ENCODE results near the gene WNT2.
"Not testable (repeated sequence)": the region's sequence is repeated elsewhere in the genome, so short reads cannot be mapped to it uniquely, and the experiment has no call there.

Gene WNT2

GRCh38 chr7:117248829-117249228 lies 74.0 kb downstream of the WNT2 start:
- TF ChIP-seq CTCF (IDR thresholded peaks at IDR 0.05; ENCODE audit: control insufficient read depth, insufficient read depth, low read depth, low read length, missing control alignments) = no peak
- DNase-seq (ENCODE audit: low read depth) = no peak
- no peak overlapping the region for H3K4me3 ChIP-seq (ENCODE audit: control insufficient read depth, low read depth, low read length)

- H3K4me3 ChIP-seq (ENCODE audit: control insufficient read depth, low read depth, low read length) = no peak overlapping the region
- no peak for DNase-seq (ENCODE audit: low read depth)
- TF ChIP-seq CTCF (IDR thresholded peaks at IDR 0.05; ENCODE audit: control insufficient read depth, insufficient read depth, low read depth, low read length, missing control alignments) = no peak
These were observed 75.0 kb downstream of the WNT2 start for GRCh38 chr7:117247809-117248208.

- DNase-seq (ENCODE audit: low read depth); H3K4me3 ChIP-seq (ENCODE audit: control insufficient read depth, low read depth, low read length): not testable (repeated sequence)
These were observed 77.2 kb downstream of the WNT2 start for GRCh38 chr7:117245703-117246102.

- DNase-seq (ENCODE audit: low read depth) = no peak
- H3K4me3 ChIP-seq (ENCODE audit: control insufficient read depth, low read depth, low read length) = no peak overlapping the region
- no peak for TF ChIP-seq CTCF (IDR thresholded peaks at IDR 0.05; ENCODE audit: control insufficient read depth, insufficient read depth, low read depth, low read length, missing control alignments)
These were observed 79.5 kb downstream of the WNT2 start for GRCh38 chr7:117243390-117243789.

- DNase-seq (ENCODE audit: low read depth) = no peak
- no peak overlapping the region for H3K4me3 ChIP-seq (ENCODE audit: control insufficient read depth, low read depth, low read length)
- no peak for TF ChIP-seq CTCF (IDR thresholded peaks at IDR 0.05; ENCODE audit: control insufficient read depth, insufficient read depth, low read depth, low read length, missing control alignments)
These were observed 81.8 kb downstream of the WNT2 start for GRCh38 chr7:117241088-117241487.

GRCh38 chr7:117238937-117239336 lies 83.9 kb downstream of the WNT2 start:
- no peak overlapping the region for H3K4me3 ChIP-seq (ENCODE audit: control insufficient read depth, low read depth, low read length)
- no peak for TF ChIP-seq CTCF (IDR thresholded peaks at IDR 0.05; ENCODE audit: control insufficient read depth, insufficient read depth, low read depth, low read length, missing control alignments)
- DNase-seq (ENCODE audit: low read depth) = no peak

- no peak overlapping the region for H3K4me3 ChIP-seq (ENCODE audit: control insufficient read depth, low read depth, low read length)
- TF ChIP-seq CTCF (IDR thresholded peaks at IDR 0.05; ENCODE audit: control insufficient read depth, insufficient read depth, low read depth, low read length, missing control alignments) = no peak
- DNase-seq (ENCODE audit: low read depth) = no peak
These were observed 84.4 kb downstream of the WNT2 start for GRCh38 chr7:117238472-117238871.

All from AG09309 (cell line).